NCI-H1092 (cell line): Measurements from ENCODE around the gene SEMA6B.

Experiments
- DNase-seq: peaks from one replicate; lab custom pipeline; 2025; lab: John Stamatoyannopoulos, UW

SEMA6B gene

DNA sequence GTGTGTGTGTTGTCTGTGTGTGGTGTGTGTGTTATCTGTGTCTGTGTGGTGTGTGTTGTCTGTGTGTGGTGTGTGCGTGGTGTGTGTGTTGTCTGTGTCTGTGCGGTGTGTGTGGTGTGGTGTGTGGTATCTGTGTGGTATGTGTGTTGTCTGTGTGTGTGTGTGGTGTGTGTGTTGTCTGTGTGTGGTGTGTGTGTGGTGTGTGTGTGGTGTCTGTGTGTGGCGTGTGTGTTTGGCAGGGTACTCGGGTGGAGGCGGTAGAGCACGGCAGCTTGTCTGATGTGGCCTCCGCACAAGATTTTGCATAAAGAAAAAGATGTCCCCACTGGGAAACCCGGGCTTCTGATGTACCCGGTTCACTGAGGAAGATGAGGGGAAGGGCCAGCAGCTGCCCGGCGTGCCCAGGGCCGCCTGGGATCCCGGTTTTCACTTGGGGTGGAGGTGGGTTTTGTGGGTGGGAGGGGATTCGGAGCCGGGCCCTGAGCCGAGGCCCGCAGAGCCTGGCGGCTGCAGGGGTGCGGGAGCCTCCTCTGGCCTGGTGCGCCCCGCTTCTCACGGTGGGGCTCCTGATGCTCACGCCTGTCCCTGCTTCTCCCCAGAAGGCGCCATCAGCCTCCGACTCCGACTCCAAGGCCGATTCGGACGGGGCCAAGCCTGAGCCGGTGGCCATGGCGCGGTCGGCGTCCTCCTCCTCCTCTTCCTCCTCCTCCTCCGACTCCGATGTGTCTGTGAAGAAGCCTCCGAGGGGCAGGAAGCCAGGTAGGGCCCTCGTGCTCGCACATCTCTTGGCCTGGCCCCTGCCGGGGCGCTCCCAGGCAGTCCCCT is 66.2 kb downstream of the SEMA6B start:
- no peak for DNase-seq
